ENCODE measurements around the gene FAXDC2.

Gene FAXDC2

DNA sequence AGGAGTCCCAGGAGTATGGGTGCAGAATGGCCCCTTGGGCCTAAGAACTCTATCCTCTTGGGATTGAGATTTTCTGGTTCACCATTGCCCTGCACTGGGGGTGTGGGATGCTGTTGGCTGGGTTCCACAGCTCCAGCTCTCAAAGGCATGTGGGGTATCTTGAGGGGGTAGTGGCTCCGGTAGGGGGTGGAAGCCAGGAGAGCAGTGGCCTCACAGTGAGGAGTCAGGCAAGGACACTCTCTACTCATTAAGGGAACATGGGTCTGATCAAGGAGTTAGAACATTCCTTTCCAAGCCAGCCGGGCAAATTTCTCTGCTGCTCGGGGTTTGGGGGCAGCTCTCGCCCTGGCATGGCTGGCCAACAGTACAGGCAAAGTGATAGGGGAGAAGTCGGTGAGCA is 62.2 kb downstream of the FAXDC2 start:
- Histone ChIP-seq H3K9ac (ENCODE audit: low read depth, low read length) (no peak overlapping the region), H3K27ac (ENCODE audit: low read length) (no peak overlapping the region), H3K27me3 (ENCODE audit: insufficient read depth, low read length) (no peaks in the 10 kb centered on the region), H3K9me3 (ENCODE audit: insufficient read depth, low read depth, low read length) (no peaks in the 10 kb centered on the region), H3K36me3 (ENCODE audit: insufficient read depth, low read depth, low read length) (peaks cover 37% of the 10 kb centered on the region), H3K4me3 (ENCODE audit: low read length) (no peak overlapping the region), H3K4me1 (ENCODE audit: insufficient read depth, low read length) (peaks cover 27% of the 10 kb centered on the region)

DNA sequence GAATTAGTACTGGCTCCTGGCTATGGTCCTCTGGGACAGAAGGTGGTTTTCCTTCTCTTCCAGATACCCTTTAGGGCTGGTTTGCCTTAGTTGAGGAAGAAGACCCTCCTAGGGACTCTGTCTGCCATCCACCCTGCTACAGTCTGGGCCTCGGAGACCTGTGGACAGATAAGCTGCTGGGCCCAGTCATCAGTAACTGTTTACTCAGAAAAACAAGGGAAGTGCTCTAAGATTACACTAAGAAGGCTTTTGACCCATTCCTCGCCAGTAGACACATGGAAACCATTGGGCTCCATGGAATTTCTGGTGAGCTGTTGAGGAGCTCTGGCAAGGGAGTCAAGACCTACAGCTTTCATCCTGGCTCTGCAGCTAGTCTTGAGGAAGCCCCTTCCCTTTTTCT is 64.0 kb downstream of the FAXDC2 start:
- Histone ChIP-seq H3K9me3 (ENCODE audit: insufficient read depth, low read depth, low read length) (no peaks in the 10 kb centered on the region), H3K4me3 (ENCODE audit: low read length) (no peak overlapping the region), H3K27ac (ENCODE audit: low read length) (no peak overlapping the region), H3K9ac (ENCODE audit: low read depth, low read length) (no peak overlapping the region), H3K36me3 (ENCODE audit: insufficient read depth, low read depth, low read length) (peaks cover 19% of the 10 kb centered on the region), H3K4me1 (ENCODE audit: insufficient read depth, low read length) (peaks cover 42% of the 10 kb centered on the region), H3K27me3 (ENCODE audit: insufficient read depth, low read length) (no peaks in the 10 kb centered on the region)

DNA sequence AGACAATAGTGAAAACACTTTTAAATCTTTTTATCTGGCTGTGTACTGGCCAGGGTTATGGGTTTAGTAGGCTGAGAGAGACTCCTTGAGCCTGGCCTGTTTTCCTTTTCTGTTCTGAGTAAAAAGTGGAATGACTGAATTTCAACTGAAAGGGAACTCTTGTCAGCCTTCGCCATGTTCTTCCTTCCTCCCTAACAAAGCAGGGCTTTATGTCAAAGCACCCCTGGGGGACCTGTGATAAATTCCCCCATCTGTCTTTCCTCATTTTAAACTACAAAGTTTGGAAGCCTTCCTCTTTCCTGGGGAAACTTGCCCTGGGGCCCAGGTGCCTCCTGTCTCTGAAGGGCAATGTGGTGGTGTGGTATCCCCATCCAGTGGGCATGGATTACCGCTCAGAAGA is 65.5 kb downstream of the FAXDC2 start:
- Histone ChIP-seq H3K9ac (ENCODE audit: low read depth, low read length) (no peak overlapping the region), H3K4me1 (ENCODE audit: insufficient read depth, low read length) (peaks cover 42% of the 10 kb centered on the region), H3K4me3 (ENCODE audit: low read length) (no peak overlapping the region), H3K36me3 (ENCODE audit: insufficient read depth, low read depth, low read length) (peaks cover 4% of the 10 kb centered on the region; the same call in 1 of the 2 replicates), H3K27me3 (ENCODE audit: insufficient read depth, low read length) (no peaks in the 10 kb centered on the region), H3K27ac (ENCODE audit: low read length) (no peak overlapping the region), H3K9me3 (ENCODE audit: insufficient read depth, low read depth, low read length) (no peaks in the 10 kb centered on the region)

DNA sequence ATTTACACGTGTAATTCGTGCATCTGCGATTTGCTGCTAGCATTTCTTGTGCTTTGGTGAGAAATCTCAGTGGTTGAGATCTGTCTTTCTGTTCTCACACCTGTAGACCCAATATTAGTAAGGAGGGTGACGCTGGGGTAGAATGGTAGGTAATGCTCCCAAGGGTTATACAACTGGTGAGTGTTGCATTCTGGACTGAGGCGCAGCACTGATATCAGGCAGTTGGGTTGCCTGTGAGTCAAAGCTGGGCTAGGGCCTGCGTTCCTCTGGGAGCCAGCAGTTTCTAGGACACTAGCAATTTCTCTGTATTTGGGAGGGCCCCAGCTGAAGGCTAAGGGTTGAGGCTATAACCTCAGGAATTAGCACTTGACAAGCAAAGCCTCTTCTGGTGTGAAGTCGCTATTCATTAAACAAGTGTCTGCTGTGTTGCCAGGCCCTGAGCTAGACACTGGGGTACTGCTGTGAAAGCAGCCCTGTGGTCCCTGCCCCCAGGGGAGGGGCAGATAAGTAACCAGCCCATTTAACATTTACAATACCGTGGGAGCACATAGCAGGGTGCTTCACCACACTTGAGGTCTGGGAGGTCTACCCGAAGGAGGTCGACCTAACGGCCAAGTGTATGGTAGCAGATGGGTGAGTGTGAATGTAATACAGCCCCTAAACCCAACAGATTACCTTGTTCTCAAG is 66.5 kb downstream of the FAXDC2 start:
- Histone ChIP-seq H3K9me3 (ENCODE audit: insufficient read depth, low read depth, low read length) (no peaks in the 10 kb centered on the region), H3K27me3 (ENCODE audit: insufficient read depth, low read length) (no peaks in the 10 kb centered on the region), H3K27ac (ENCODE audit: low read length) (no peak overlapping the region), H3K4me3 (ENCODE audit: low read length) (no peak overlapping the region), H3K9ac (ENCODE audit: low read depth, low read length) (no peak overlapping the region), H3K4me1 (ENCODE audit: insufficient read depth, low read length) (peaks cover 45% of the 10 kb centered on the region), H3K36me3 (ENCODE audit: insufficient read depth, low read depth, low read length) (no peaks in the 10 kb centered on the region)

DNA sequence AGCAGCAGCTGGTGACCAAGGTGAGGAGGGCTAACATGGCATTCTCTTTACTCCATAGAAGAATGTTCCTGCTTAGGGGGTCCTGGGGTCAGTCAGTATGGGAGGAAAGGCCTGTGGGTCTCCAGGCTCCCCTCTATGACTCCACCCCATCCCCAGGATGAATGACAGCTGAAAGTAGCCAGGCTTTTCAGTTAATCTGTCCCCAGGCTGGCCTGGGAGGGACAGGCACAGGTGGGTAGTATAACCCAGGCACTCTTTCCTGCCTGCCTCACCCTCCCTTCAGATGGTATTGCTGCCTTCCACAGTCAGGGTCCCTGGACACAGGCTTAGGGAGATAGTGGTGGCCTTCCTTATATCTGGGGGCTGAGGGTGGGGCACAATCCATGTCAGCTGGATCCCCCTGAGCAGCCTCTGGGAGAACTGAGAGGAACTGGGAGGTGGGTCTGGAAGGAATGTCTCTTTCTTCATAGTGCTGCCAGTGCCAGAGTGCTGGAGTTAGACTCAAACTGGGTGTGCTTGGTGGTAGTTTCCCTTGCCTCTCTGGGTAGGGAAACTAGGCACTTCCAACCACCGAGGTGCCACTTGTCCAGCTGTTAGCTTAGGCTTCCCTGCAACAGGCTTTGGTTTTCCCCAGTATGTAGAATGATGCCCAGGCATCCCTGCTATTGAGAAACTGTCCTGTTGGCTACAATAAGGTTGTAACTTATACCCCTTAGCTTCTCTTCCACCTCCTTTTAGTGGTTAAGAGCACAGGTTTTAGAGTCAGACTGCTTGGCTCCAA is 67.4 kb downstream of the FAXDC2 start:
- Histone ChIP-seq H3K4me3 (ENCODE audit: low read length) (no peak overlapping the region), H3K9me3 (ENCODE audit: insufficient read depth, low read depth, low read length) (no peaks in the 10 kb centered on the region), H3K4me1 (ENCODE audit: insufficient read depth, low read length) (peaks cover 46% of the 10 kb centered on the region), H3K27me3 (ENCODE audit: insufficient read depth, low read length) (no peaks in the 10 kb centered on the region), H3K9ac (ENCODE audit: low read depth, low read length) (no peak overlapping the region), H3K36me3 (ENCODE audit: insufficient read depth, low read depth, low read length) (no peaks in the 10 kb centered on the region), H3K27ac (ENCODE audit: low read length) (no peak overlapping the region)

DNA sequence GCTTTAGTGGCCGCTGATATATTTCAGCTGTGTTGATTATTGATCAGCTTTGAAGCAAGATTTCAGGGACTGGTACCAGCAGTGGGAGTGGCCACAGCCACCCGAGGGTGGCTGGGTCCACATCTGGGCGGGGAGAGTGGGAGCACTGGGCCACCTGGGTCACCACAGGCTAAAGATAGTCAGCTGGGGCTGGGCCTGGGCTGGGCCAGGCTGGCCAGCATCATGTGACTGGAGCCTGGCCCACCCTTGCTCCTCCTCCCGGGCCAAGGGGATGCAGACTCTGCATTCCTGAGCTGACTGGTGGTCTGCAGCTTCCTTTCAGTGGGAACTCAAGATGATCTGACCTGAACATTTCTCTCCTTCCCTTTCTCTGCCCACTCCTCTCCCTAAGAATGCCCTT is 68.1 kb downstream of the FAXDC2 start:
- no peaks in the 10 kb centered on the region for H3K9me3 ChIP-seq (ENCODE audit: insufficient read depth, low read depth, low read length)
- no peak overlapping the region for H3K27ac ChIP-seq (ENCODE audit: low read length)
- H3K36me3 ChIP-seq (ENCODE audit: insufficient read depth, low read depth, low read length), result no peaks in the 10 kb centered on the region
- no peak overlapping the region for H3K4me3 ChIP-seq (ENCODE audit: low read length)
- H3K4me1 ChIP-seq (ENCODE audit: insufficient read depth, low read length), result peaks cover 46% of the 10 kb centered on the region
- H3K9ac ChIP-seq (ENCODE audit: low read depth, low read length), result no peak overlapping the region
- no peaks in the 10 kb centered on the region for H3K27me3 ChIP-seq (ENCODE audit: insufficient read depth, low read length)

DNA sequence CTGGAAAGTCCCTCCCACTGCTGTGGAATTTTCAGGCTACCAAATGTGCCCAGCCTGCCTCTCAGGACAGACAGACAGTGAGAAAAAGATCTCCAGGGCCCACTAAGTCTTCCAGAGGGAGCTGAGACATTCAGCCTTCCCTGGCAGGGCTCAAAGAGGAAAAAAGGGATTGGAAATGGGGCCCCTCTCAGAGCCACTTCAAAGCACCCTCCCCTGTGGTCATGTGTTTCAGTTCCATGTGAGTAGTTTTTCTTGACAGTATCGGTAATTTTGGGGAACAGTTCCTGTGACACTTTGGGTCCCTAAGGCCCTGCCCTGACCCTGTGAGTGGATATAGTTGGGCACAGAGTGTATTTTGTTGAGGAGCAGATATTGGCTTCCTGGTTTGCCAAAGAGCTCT is 70.3 kb downstream of the FAXDC2 start:
- peaks cover 52% of the 10 kb centered on the region for H3K4me1 ChIP-seq (ENCODE audit: insufficient read depth, low read length)
- H3K9ac ChIP-seq (ENCODE audit: low read depth, low read length), result no peak overlapping the region
- no peaks in the 10 kb centered on the region for H3K36me3 ChIP-seq (ENCODE audit: insufficient read depth, low read depth, low read length)

DNA sequence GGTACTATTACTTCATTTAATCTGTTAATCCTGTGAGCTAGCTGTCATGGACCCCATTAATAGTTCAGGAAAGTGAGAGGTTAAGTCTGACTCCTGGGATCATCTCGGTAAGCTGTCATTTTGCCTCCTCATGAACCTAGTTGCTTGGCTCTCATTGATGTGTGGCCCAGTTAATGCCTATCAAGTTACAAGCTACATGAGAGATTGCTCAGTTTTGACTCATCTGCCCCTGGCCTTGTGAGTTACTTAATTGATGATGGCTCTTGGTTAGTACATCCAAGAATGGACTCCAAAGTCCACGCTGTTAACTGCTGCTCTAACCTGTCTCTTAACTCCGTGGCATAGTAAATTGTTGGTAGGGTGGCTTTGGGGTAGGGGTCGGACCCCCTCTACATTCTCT is 71.3 kb downstream of the FAXDC2 start:
- Histone ChIP-seq H3K36me3 (ENCODE audit: insufficient read depth, low read depth, low read length) (no peaks in the 10 kb centered on the region), H3K9me3 (ENCODE audit: insufficient read depth, low read depth, low read length) (no peaks in the 10 kb centered on the region), H3K4me3 (ENCODE audit: low read length) (no peak overlapping the region), H3K9ac (ENCODE audit: low read depth, low read length) (no peak overlapping the region), H3K4me1 (ENCODE audit: insufficient read depth, low read length) (peaks cover 52% of the 10 kb centered on the region), H3K27ac (ENCODE audit: low read length) (no peak overlapping the region), H3K27me3 (ENCODE audit: insufficient read depth, low read length) (no peaks in the 10 kb centered on the region)

More for the DNA sequence above, 70.3 kb downstream of the FAXDC2 start:
- Histone ChIP-seq H3K4me3 (ENCODE audit: low read length) (no peak overlapping the region), H3K27me3 (ENCODE audit: insufficient read depth, low read length) (no peaks in the 10 kb centered on the region), H3K27ac (ENCODE audit: low read length) (no peak overlapping the region), H3K9me3 (ENCODE audit: insufficient read depth, low read depth, low read length) (no peaks in the 10 kb centered on the region)

DNA sequence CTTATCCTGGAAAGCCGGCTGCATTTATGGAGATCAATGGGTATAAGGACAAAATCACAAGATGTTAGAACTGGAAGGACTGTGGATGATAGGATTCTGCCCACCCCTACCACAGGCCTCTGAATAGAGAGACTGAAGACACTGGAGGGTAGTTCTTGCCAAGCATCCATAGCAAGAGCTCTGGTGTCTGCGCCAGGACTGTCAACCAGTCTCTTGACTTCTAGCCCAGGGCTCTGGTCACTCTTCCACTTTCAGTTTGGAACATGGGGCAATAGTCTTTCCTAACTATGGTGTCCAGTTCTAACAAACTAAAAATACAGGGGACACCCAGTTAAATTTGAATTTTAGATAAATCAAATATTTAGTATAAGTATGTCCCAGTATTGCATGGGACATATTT is 71.9 kb downstream of the FAXDC2 start:
- H3K4me1 ChIP-seq (ENCODE audit: insufficient read depth, low read length), result peaks cover 51% of the 10 kb centered on the region

DNA sequence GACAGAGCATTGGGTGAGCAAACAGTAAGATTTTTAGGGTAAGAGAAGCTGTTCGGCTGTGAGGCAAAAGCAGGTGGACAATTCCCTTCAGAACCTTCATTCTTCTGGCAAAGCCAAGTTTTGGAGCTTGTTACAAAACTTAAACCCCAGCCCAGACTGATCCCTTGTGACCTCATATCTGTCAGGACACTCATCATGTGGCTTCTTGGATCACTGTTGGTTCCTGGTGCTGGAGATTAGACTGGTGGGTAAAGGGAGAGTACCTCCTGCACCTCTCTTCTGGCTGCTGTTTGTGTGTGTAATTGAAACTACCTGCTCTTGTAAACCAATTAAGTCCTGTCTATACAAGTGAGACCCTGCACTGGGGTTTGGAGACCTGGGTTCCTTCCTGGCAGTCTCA is 74.2 kb downstream of the FAXDC2 start:
- Histone ChIP-seq H3K9ac (ENCODE audit: low read depth, low read length) (no peak overlapping the region), H3K4me1 (ENCODE audit: insufficient read depth, low read length) (peaks cover 48% of the 10 kb centered on the region), H3K36me3 (ENCODE audit: insufficient read depth, low read depth, low read length) (0 out of 2 replicates have a peak, but pooled peaks cover 8% of the 10 kb centered on the region)

More for the DNA sequence above, 71.9 kb downstream of the FAXDC2 start:
- no peak overlapping the region for H3K4me3 ChIP-seq (ENCODE audit: low read length)
- H3K36me3 ChIP-seq (ENCODE audit: insufficient read depth, low read depth, low read length), result 0 out of 2 replicates have a peak, but pooled peaks cover 1% of the 10 kb centered on the region
- H3K27ac ChIP-seq (ENCODE audit: low read length), result no peak overlapping the region
- no peaks in the 10 kb centered on the region for H3K27me3 ChIP-seq (ENCODE audit: insufficient read depth, low read length)
- H3K9ac ChIP-seq (ENCODE audit: low read depth, low read length), result no peak overlapping the region
- no peaks in the 10 kb centered on the region for H3K9me3 ChIP-seq (ENCODE audit: insufficient read depth, low read depth, low read length)

DNA sequence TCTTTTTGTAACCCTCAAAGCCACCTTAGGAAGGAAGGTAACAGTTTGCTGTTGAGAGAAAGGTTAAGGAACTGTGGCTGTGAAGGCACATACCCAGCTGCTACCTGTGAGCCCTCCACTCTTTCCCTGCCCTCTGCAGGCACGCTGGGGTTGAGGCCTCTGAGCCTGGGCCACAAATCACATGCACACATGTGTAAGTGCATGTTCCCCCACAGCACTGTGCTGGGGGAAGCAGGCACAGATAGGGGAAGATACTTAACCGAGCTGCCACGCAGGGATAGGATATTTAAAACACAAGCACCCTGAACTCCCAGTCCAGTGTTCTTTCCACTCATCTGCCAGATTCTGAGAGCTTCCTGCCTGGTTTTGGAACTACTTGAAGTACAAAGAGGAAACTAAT is 77.1 kb downstream of the FAXDC2 start:
- H3K36me3 ChIP-seq (ENCODE audit: insufficient read depth, low read depth, low read length), result 0 out of 2 replicates have a peak, but pooled peaks cover 8% of the 10 kb centered on the region
- no peak overlapping the region for H3K4me3 ChIP-seq (ENCODE audit: low read length)
- no peak overlapping the region for H3K9ac ChIP-seq (ENCODE audit: low read depth, low read length)
- H3K9me3 ChIP-seq (ENCODE audit: insufficient read depth, low read depth, low read length), result no peaks in the 10 kb centered on the region
- peaks cover 63% of the 10 kb centered on the region for H3K4me1 ChIP-seq (ENCODE audit: insufficient read depth, low read length)
- no peaks in the 10 kb centered on the region for H3K27me3 ChIP-seq (ENCODE audit: insufficient read depth, low read length)
- no peak overlapping the region for H3K27ac ChIP-seq (ENCODE audit: low read length)

More for the DNA sequence above, 74.2 kb downstream of the FAXDC2 start:
- no peak overlapping the region for H3K27ac ChIP-seq (ENCODE audit: low read length)
- H3K9me3 ChIP-seq (ENCODE audit: insufficient read depth, low read depth, low read length), result no peaks in the 10 kb centered on the region
- no peak overlapping the region for H3K4me3 ChIP-seq (ENCODE audit: low read length)
- no peaks in the 10 kb centered on the region for H3K27me3 ChIP-seq (ENCODE audit: insufficient read depth, low read length)

DNA sequence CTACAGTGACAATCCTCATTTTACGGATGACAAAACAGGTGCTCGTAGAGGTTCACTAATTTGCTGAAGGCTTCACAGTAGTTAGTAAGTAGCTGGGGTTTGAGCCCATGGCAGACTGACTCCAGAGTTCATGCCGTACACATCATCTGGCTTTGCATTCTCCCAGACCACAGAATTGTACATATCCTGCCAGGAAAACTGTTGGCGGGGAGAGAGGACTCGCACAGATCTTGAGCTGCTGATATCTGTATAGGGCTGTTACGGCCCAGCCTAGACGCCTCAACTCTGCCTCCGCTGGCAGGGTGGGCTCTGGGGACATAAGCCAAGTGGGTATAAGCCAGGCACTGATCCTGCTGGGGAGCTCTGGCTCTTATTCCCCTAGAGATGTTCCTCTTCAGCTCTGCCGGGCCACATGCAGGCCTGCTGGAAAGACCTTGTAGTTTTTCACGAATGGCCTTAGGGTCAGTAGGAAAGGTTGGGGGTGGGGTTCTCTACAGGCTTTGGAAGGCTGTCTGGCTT is 79.0 kb downstream of the FAXDC2 start:
- no peaks in the 10 kb centered on the region for H3K9me3 ChIP-seq (ENCODE audit: insufficient read depth, low read depth, low read length)
- H3K4me1 ChIP-seq (ENCODE audit: insufficient read depth, low read length), result peaks cover 80% of the 10 kb centered on the region
- no peaks in the 10 kb centered on the region for H3K27me3 ChIP-seq (ENCODE audit: insufficient read depth, low read length)
- H3K4me3 ChIP-seq (ENCODE audit: low read length), result no peak overlapping the region
- H3K9ac ChIP-seq (ENCODE audit: low read depth, low read length), result no peak overlapping the region
- no peak overlapping the region for H3K27ac ChIP-seq (ENCODE audit: low read length)
- H3K36me3 ChIP-seq (ENCODE audit: insufficient read depth, low read depth, low read length), result 0 out of 2 replicates have a peak, but pooled peaks cover 8% of the 10 kb centered on the region

Data from iPS-20b (cell line).